Natural killer cell (primary cell): Measurements from ENCODE around the gene SAT1. TPM values are rescaled to one million over a fixed set of nuclear protein-coding genes. Genes with fewer than 3 reads are reported as not detected.

Experiments used
- ATAC-seq, 3 donors: fragments of 150-1000 bp in 2 of 3; fragments of 200-7000 bp in 1 of 3; cut with Tn5 transposase; 1 replicate in 1 of 3; 2 replicates in 2 of 3; pipeline ENCODE4 v1.10.0; 2021; ENCODE audit warnings: mild to moderate bottlenecking in 2 of 3, moderate library complexity in 2 of 3
- DNase-seq, 2 donors: peaks; one replicate each; pipeline versions ENCODE4 v3.0.0 to v3.0.0-alpha.2; 2013 to 2021; ENCODE audit warnings: mixed read lengths in 1 of 2
- H3K27ac ChIP-seq: one replicate; pipeline ENCODE4 v1.5.1; 2013; ENCODE audit warnings: mild to moderate bottlenecking, low read length
- H3K27me3 ChIP-seq: one replicate; pipeline ENCODE4 v1.6.1; 2013; ENCODE audit warnings: low read length; ENCODE audit not compliant: control insufficient read depth, insufficient read depth
- H3K36me3 ChIP-seq: one replicate; pipeline ENCODE4 v1.6.1; 2013; ENCODE audit warnings: low read length; ENCODE audit not compliant: control insufficient read depth, insufficient read depth
- H3K4me1 ChIP-seq: one replicate; pipeline ENCODE4 v1.6.1; 2013; ENCODE audit warnings: low read length; ENCODE audit not compliant: control insufficient read depth, insufficient read depth
- H3K4me3 ChIP-seq: one replicate; pipeline ENCODE4 v1.5.1; 2013; ENCODE audit warnings: low read length
- H3K9me3 ChIP-seq: one replicate; pipeline ENCODE4 v1.6.1; 2013; ENCODE audit warnings: low read length; ENCODE audit not compliant: control insufficient read depth, insufficient read depth
- H3K27ac Mint-ChIP-seq, 2 donors: one replicate each; pipeline ENCODE4 v1.8.0; 2022; ENCODE audit warnings: mild to moderate bottlenecking in 2 of 2, mixed read lengths in 2 of 2, moderate library complexity in 1 of 2
- H3K27me3 Mint-ChIP-seq, 2 donors: one replicate each; pipeline ENCODE4 v1.8.0; 2022; ENCODE audit warnings: low read depth in 2 of 2, mixed read lengths in 2 of 2
- H3K36me3 Mint-ChIP-seq: one replicate; pipeline ENCODE4 v1.8.0; 2022; ENCODE audit warnings: mixed read lengths
- H3K4me1 Mint-ChIP-seq, 2 donors: one replicate each; pipeline ENCODE4 v1.8.0; 2022; ENCODE audit warnings: mixed read lengths in 2 of 2
- H3K4me3 Mint-ChIP-seq: one replicate; pipeline ENCODE4 v1.8.0; 2022; ENCODE audit warnings: mild to moderate bottlenecking, moderate library complexity, mixed read lengths
- H3K9me3 Mint-ChIP-seq, 2 donors: one replicate each; pipeline ENCODE4 v1.8.0; 2022; ENCODE audit warnings: mixed read lengths in 2 of 2
- WGBS: methylation state at CpG from one replicate; pipeline ENCODE4 v1.1.7; 2013; ENCODE audit warnings: missing lambda C conversion rate; ENCODE audit not compliant: insufficient coverage; 5-methylcytosine and 5-hydroxymethylcytosine counted together
- intact Hi-C: fragments of 100-400 bp; cut with micrococcal nuclease; formaldehyde crosslinking; loops from one replicate; pipeline ENCODE4 v1.14.2; 2022
- total RNA-seq, 4 donors: library from RNA; stranded (reverse); fragments of 120-200 nt in 1 of 4; gene quantifications; one replicate each; pipeline versions ENCODE4 v1.2.3 to v1.2.4, GENCODE V29; 2013 to 2022
- TF ChIP-seq, protein P1 (sequence below): fragments of 200-600 bp; IDR thresholded peaks from one replicate; pipeline ENCODE4 v1.8.0; 2022; ENCODE audit warnings: antibody characterized with exemption

The SAT1 gene
- total RNA-seq, 3 donors from 2014 or later (not counting 1 experiment from before 2014, with no cell fraction given), result 276 to 667 (median 524) TPM

DNA sequence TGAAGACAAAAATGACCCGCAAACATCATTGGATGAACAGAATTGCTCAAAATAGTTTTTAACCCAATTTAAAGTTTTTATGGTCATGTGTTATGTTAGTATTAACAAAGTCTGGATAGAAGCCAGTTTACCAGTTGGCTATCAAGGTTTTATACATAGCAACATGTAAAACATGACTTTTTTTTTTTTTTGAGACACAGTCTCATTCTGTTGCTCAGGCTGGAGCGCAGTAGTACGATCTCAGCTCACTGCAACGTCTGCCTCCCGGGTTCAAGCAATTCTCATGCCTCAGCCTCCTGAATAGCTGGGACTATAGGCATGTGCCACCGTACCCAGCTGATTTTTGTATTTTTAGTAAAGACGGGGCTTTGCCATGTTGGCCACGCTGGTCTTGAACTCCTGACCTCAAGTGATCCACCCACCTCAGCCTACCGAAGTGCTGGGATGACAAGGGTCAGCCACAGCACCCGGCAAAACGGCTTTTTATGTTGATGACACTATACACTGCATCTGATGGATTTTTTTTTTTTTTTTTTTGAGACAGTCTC lies 3.4 kb downstream of the SAT1 start:
- Histone ChIP-seq H3K9me3 (no peaks in the 10 kb centered on the region), H3K36me3 (peaks cover 10% of the 10 kb centered on the region), H3K4me1 (peaks cover 13% of the 10 kb centered on the region), H3K27ac (no peak overlapping the region), H3K4me3 (no peak overlapping the region), H3K27me3 (no peaks in the 10 kb centered on the region)
- Mint-ChIP-seq H3K4me1 (peaks cover 24 to 33% of the 10 kb centered on the region in 2 donors), H3K4me3 (no peak overlapping the region), H3K27ac (no peak overlapping the region), H3K27me3 (no peaks in the 10 kb centered on the region), H3K36me3 (no peaks in the 10 kb centered on the region), H3K9me3 (no peaks in the 10 kb centered on the region)
- no peak for ATAC-seq
- TF ChIP-seq, protein P1, sequence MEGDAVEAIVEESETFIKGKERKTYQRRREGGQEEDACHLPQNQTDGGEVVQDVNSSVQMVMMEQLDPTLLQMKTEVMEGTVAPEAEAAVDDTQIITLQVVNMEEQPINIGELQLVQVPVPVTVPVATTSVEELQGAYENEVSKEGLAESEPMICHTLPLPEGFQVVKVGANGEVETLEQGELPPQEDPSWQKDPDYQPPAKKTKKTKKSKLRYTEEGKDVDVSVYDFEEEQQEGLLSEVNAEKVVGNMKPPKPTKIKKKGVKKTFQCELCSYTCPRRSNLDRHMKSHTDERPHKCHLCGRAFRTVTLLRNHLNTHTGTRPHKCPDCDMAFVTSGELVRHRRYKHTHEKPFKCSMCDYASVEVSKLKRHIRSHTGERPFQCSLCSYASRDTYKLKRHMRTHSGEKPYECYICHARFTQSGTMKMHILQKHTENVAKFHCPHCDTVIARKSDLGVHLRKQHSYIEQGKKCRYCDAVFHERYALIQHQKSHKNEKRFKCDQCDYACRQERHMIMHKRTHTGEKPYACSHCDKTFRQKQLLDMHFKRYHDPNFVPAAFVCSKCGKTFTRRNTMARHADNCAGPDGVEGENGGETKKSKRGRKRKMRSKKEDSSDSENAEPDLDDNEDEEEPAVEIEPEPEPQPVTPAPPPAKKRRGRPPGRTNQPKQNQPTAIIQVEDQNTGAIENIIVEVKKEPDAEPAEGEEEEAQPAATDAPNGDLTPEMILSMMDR, result no peak
- DNase-seq, result no peak
- 83% methylated on average over 6 of the region's 11 CpGs for whole genome bisulfite sequencing
- intact Hi-C loops, result loop anchor here (10.0 kb wide), 1 partner anchor 122 kb away; the partner anchor contains the start of gene PRDX4

DNA sequence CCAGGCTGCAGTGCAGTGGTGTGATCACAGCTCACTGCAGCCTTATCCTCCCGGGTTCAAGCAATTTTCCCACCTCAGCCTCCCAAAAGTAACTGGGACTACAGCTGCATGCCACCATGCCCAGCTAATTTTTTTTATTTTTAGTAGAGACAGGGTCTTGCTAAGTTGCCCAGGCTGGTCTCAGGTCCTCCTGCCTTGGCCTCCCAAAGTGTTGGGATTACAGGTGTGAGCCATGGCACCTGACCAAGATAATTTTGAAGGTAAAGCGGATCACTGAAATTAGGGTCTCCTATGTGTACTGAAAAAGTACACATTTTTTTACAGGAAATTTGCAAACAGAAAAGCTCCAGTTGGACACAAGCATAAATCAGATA lies 4.8 kb downstream of the SAT1 start:
- ATAC-seq (no peak), DNase-seq (no peak)
- TF ChIP-seq, protein P1, result no peak
- no peak overlapping the region for H3K27ac ChIP-seq
- H3K4me1 ChIP-seq, result peaks cover 5% of the 10 kb centered on the region
- H3K4me3 ChIP-seq, result no peak overlapping the region
- H3K36me3 Mint-ChIP-seq, result no peaks in the 10 kb centered on the region
- intact Hi-C loops, result loop anchor here (10.0 kb wide), 1 partner anchor 123 kb away; the partner anchor contains the start of gene PRDX4
- no peaks in the 10 kb centered on the region for H3K27me3 ChIP-seq
- 100% methylated on average over 2 of the region's 2 CpGs for WGBS
- H3K4me3 Mint-ChIP-seq, result no peak overlapping the region
- peaks cover 14 to 22% of the 10 kb centered on the region in 2 donors for H3K4me1 Mint-ChIP-seq
- H3K27ac Mint-ChIP-seq, result no peak overlapping the region
- no peaks in the 10 kb centered on the region for H3K9me3 Mint-ChIP-seq
- peaks cover 10% of the 10 kb centered on the region for H3K36me3 ChIP-seq
- no peaks in the 10 kb centered on the region for H3K27me3 Mint-ChIP-seq
- H3K9me3 ChIP-seq, result no peaks in the 10 kb centered on the region

DNA sequence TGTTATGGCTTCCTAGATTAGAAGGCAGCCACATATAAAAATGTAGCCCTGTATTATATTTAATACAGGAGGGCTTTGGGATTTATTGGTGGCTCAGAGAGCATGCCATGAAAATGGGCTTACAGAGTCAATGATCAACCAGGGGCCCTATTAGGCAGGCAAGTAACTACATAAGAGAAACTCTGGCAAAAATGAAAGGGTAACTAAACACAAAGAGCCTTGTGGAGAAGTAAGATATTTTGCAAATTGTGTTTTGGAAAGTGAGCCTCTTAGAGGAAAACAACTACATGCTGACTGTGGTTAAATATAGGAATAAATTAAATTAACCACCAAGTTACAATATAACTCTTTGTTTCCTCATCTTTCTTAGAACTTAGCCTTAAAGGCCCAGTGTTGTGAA lies 5.5 kb downstream of the SAT1 start:
- intact Hi-C loops, result loop anchor here (10.0 kb wide), 1 partner anchor 124 kb away; the partner anchor contains the start of gene PRDX4

More for the DNA sequence above, 5.5 kb downstream of the SAT1 start:
- Mint-ChIP-seq H3K36me3 (no peaks in the 10 kb centered on the region), H3K27ac (no peak overlapping the region), H3K27me3 (no peaks in the 10 kb centered on the region), H3K4me1 (peaks cover 12 to 20% of the 10 kb centered on the region in 2 donors), H3K4me3 (no peak overlapping the region), H3K9me3 (no peaks in the 10 kb centered on the region)
- H3K4me3 ChIP-seq, result no peak overlapping the region
- H3K27me3 ChIP-seq, result no peaks in the 10 kb centered on the region
- TF ChIP-seq, protein P1, result no peak
- DNase-seq, result no peak
- no peak overlapping the region for H3K27ac ChIP-seq
- ATAC-seq, result no peak
- peaks cover 5% of the 10 kb centered on the region for H3K4me1 ChIP-seq
- peaks cover 10% of the 10 kb centered on the region for H3K36me3 ChIP-seq
- no peaks in the 10 kb centered on the region for H3K9me3 ChIP-seq
